ENCODE measurements around the gene DCPS.
"Not testable (repeated sequence)": the region's sequence is repeated elsewhere in the genome, so short reads cannot be mapped to it uniquely, and the experiment has no call there.

Gene DCPS

DNA sequence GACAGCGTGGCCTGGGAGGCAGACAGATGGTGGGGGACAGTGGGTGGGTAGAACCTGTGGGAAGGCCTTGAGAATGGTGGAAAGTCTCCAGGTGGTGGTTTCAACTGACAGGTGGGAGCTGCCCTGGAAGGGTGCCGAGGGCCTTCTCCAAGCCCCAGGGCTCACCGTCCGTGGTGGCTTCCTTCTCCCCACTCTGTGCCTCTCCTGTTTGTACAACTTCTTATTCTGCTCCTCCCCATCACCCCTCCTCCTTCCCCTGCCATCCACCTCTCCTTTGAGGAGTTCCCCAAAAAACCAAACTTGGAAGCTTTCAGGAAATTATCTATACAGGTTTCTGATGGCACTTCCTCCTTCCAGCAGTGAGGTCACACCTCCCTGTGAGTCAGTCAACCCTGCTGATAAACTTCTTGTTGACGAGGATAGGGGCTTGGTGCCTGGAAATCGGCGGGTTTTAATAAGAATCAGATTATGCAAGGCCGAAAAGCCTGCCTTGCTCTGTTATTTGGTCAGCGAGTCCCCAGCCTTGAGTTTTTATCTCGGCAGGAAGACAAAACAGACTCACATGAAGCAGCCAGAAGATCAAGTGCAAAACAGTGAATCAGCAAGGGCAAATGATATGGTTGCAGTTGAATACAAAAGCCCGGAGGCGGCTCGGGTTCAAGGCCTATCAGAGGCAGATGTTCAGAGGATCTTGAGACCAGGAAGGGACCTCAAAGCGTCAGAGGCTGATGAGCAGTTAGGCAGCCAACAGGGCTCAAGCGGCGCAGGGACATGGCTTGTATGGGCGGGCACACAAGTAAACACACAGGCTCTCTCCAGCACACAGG is 42.1 kb downstream of the DCPS start:
- DNase-seq = no peak

DNA sequence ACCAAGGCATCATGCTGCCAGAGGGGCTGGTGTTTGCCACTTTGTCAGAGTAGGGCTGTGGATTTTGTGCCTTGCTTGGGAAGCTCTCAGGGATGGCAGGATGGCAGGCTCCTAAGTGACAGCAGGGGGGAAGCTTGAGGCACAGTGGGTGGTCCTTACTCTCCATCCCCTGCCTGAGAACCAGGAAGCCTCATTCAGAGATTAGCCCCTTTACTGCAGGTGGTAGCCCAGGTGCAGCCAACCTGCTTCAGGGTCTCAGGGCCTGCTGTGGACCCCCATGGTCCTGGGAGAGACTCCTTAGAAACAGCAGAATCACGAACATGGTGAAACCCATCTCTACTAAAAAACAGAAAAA is 42.7 kb downstream of the DCPS start:
- no peak for DNase-seq

DNA sequence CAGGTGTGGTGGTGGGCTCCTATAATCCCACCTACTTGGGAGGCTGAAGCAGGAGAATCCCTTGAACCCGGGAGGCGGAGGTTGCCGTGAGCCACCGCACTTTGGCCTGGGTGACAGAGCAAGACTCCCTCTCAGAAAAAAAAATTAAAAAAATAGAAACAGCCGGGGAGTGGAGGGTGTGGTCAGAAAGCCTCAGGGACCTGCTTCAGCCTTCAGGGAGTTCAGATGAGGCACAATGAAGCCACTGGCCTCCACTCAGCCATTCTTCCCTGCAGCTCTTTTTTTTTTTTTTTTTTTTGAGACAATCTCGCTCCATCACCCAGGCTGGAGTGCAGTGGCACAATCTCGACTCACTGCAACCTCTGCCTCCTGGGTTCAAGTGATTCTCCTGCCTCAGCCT is 43.1 kb downstream of the DCPS start:
- not testable (repeated sequence) for DNase-seq

DNA sequence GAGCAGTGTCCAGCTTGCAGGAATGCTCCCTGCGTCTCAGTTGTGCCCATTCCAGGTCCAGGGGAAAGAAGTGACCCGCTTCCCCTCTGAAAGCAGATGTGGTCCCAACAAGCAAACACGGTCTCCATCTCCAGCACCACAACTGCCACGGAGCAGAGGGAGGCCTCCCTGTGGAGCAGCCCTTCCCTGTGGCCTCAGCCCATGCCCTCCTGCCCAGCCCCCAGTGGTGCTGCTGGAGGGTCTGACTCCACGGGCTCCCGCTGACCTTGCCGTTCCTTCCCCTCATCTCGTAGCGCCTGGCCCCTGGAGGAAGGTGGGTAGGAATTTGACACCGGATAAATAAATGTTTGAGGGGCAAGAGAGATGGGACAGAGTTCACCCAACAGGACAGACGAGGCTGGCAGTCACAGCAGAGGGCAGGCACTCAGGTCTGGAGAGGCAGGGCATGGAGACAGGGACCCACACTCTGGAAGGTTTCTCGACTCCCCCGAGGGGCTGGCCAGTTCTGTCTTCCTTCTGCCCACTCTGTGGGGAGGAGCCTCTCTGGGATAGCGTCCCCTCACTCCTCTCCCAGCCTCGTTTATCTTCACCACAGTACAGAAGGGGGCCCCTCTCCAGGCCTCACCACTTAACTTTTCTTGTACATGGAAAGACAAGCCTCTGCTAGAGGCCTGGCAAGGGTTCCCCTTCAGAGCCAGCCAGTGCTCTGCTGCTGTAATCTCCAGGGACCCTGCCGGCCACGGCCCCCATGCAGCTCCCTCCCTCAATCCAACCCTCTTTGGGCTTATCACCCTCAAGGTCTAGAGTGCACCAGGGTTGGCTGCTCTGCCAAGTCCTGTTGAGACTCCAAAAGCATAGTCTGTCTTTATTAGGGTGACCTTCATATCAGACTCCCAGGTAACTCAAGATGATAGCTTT is 44.1 kb downstream of the DCPS start:
- DNase-seq = no peak

DNA sequence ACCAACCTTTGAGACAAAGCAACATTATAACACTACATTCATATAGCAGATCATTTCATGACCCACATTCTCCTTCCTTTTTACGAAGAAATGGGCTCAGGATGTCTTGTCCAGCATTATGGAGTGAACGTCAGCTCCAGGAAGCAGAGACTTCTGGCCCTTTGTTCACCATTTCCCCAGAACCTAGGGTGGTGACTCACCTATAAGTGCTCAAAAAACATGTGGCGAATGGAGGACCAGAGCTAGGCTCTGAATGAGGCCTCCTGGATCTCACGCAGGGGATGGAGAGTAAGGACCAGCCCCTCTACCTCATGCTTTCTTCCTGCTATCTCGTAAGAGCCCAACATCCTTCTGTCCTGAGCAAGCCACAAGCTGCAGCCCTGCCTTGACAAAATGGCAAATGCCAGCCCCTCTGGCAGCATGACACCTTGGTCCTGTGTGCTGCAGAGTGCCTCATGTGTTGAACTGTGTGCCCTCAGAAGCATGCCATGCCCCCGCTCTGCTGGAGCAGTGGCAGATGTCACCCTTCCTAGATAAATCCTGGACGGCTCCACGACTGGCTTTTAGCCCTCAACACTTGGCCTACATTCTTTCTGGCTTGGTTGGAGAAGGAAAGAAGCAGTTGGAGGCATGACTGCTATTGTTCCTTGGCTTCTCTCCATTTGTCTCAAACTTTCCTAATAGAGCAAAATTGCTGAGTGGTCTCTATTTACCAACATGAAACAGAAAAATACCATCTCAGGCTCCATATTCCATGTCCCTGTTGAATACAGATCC is 45.1 kb downstream of the DCPS start:
- no peak for DNase-seq

DNA sequence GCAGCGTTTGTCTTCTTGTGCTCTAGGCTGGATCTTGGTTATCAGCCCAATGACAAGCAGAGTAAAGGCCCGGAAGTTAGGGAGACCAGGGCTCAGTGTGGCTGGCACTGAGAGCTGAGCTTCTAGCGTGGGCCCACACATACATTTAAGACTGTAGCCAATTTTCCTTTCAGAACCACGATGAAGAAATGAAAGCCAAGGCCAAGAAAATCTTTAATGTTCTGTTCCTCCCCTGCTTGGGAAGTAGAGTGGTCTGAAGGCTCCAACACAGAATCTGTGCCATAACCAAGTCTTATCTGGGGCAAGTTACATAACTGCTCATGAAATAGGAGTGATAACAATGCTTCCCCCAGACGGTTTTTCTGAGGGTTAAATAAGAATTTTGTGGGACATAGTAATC is 47.0 kb downstream of the DCPS start:
- no peak for DNase-seq

DNA sequence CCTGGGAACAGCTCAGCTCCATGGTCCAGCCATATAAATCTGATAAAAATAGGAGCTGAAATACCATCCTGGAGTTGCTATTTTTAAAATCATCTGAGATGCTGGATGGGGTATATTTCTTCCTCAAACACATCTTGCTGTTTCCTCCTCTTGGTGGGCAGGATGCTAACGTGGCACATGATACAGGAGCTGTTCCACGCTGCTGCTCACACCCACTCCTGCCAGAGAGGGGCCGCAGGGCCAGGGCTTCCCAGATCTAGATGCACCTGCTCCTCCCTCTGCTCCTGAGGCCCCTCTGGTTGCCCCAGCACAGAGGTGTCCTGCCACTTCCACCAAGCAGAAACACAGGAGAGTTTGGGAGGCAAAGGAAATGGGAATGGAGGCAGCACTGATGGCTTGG is 48.3 kb downstream of the DCPS start:
- no peak for DNase-seq

DNA sequence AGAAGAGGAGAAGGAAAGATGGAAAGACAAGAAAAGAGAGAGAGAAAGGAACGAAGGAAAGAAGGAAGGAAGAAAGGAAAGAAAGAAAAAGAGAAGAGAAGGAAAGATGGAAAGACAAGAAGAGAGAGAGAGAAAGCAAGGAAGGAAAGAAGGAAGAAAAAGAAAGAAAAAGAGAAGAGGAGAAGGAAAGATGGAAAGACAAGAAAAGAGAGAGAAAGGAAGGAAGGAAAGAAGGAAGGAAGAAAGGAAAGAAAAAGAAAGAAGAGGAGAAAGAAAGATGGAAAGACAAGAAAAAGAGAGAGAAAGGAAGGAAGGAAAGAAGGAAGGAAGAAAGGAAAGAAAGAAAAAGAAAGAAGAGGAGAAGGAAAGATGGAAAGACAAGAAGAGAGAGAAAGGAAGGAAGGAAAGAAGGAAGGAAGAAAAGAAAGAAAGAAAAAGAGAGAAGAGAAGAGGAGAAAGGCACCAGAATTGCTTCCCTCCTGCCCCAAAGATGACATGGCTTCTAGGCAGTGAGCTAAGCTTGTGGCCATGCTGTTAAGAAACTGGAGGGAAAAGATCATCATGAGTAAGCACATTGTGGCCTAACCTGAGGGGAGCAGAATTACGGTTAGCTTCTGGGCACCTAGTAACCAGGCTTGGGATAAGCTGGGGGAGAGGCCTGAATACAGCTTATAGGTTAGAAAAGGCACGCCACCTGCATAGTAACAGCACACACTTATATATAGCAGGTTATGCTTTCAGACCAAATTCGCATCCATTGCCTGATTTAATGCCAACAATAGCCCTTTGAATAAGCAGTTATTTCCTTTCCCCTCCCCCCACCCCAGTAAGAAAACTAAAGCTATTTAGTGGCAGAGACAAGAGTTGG is 49.3 kb downstream of the DCPS start:
- DNase-seq = peak; percentile 40

DNA sequence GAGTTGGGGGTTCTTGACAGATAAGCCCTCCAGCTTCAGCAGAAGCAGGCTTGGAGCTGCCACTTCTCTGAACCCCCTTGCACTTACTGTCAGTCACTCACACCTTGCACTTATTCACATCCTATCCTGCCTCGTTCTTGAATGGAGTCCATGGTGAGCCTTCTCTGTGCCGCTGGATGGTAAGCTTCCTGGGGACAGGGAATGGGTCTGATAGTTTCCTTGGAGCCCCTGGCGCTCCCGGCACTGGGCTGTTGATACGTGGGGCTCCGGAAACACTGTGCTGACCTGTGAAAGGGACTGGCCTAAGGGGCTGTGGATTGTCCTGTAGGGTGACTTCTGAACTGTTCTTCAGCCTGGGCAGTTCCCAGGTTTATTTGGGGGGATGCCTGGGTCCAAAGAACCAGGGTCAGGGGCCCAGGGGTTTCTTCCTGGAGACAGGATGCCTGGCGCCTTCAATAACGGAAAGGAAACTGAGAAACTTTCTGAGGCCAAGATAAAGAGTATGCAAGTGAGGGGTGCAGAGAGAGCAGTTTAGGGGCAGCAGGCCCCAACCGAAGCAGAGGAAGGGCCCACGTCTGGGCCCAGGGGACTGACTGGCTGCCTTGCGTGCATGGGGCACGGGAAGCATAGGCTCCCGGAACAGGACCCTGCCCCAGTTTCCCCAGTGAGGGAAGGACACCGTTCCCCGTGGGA is 50.9 kb downstream of the DCPS start:
- no peak for DNase-seq

DNA sequence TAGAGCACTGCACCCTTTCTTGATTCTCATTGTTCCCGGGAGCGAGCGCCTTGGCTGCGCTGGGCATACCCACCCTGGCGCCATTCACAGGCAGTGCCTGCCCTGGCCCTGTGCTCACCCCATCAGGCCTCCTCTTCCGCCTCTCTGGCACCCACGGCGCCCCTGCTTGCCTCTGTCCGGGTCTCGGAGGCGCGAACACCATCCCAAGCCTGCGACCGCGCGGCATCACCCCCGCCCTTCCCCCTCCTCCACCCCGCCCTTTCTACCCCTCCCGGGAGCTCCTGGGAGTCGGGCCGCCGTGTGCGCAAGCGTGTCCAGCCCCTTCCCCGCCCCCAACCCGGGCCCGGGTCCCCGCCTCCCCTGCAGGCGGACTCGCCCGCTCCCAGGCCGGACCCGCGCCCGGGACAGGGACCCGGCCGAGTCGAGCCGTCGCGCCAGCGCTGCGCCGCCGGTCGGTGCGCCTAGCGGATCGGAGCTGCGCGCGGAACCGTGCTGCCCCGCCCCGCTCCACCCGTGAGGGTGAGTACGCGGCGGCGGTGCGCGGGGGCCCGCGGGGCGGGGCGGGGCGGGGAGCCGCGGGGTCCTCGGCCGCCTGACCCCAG is 51.6 kb downstream of the DCPS start, which contains the start of gene ST3GAL4:
Gene ST3GAL4 (plus strand): TSS at position 363 of the 602 bp plus-strand sequence. CDS start 50,470 bp downstream, outside the sequence.
- DNase-seq = peak; percentile 87

DNA sequence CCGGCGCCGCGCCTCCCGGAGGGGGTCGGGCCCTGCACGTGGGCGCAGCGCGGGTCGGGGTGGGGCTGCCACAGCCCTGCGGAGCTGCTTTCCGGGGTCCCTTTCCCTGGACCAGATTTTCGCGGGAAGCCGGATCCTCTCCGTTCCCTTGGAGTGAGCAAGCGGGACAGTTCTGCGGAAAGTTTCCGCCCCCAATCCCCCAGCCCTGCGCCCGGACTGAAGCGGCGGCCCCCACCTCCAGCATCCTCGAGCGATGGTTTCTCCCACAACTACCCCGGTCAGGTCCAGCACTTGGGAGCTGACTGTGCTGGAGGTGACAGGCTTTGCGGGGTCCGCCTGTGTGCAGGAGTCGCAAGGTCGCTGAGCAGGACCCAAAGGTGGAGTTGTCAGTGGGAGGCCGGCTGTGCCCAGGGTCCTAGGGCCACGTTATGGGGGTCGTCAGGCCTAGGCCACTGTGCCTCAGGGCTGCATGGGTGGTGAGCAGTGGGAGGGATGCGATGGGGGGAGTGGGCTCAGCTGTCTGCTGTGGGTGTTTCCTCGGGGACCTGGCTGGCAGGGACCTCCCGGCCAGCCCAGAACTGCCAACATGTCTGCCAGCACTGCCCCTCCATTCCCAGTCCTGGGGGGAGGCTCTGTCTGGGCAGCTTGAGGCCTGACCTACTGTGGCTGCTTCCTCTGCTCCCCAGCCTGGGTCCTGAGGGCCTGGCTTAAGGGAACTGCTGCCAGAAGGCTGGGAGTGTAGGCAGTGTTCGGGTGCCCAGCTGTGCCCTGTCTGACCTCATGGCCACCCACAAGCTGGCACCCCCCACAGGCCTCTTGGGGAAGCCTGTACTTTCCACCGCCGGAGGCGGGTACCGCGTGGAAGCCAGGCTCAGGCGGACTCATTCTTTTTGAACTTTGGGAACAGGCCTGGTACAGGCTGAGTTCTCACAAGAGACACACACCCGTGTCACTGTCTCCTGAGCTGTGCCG is 52.4 kb downstream of the DCPS start:
- DNase-seq = peak; percentile 36

DNA sequence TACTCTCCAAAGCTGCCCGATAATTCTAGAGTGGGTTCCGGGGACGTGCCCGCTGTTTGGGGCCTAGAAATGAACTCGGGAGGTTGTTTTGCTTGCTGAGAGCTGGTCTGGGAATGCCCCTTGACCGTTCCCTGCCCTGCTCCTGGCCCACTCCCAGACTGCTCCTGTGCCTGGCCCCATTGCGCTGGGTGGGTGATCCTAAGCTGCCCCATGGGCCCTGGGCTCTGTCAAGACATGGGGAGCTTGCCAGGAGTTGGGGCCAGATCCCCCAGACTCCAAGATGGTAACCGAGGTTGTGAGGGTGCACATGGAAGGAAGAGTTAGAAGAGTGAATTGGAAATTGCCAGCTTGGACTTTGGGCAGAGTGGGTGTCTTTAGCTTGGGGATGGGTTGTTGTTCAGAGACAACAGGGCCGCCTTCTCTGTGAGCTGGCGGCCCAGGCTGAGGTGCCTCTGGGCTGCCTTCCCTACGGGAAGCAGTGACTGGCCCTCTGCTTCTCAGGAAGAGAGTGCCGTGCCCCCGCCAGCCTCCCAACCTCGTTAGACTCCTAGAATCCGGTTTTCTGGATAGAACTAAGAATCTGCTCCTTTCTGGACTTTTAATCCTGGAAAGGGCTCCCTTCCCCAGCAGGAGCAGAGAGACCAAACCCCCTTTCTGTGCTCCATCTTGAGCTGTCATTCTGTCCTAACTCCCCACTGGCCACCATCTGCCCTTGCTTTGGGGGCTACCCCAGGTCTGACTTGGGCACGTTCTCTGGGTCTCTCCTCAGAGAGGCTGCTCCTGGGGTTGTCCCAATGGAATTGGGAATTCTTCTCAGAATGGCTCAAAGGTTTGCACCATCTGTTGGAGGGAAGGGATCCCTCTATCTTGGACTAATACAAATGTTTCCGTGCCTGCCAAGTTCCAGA is 53.4 kb downstream of the DCPS start:
- DNase-seq = no peak

DNA sequence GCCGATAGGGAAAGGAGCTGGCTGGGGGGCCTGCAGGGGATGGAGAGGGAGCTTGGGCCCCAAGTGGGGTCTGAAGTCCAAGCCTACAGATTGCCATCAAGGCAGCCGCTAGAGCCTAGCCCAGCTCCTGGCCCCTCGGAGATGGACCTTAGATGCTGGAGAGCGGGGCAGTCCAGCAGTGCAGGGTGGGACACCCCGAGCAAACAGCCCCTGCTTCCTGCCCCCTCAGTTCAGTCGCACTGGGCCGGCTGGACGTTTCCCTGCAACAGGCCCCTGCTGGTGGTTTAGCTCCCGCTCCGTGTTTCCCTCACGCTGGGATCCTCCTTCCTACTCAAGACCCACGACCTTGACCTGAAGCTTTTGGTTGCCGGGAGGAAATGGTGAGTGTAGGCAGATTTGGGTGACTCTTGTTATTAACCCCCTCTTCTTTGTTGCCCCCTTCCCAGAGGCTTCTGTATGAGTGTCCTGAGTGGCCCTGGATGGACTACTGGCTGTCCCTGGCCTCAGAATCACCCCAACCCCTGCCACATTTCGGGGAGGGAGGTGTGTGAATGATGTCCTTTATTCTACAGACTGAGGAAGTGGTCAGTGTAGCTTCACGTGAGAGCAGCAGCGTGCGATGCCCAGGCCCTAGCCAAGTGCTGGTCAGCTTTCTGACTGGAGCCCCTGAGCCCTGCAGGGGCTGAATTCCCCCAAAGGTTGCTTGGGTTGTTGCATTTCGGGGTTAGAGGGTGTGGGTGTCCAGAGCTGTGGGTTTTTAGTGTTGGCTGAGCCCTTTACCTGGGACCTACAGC is 54.3 kb downstream of the DCPS start:
- no peak for DNase-seq

DNA sequence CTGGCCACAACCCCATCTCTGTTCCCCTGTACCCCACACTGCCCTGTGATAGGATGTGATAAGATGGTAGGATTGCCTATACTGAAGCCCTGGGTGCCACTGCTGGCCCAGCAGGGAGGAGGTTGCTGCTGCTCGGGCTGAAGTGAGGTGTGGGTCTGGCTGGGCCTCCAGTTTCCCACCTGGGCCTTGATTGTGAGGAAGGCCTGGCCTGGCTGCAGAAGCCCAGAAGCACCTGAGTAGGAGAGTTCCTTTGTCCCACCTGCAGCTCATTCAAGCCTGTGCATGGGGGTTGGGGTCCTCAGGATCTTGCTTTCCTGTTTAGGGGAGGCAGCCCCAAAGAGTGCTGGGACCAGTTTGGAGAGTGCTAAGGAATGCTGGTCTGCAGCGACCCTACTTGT is 54.9 kb downstream of the DCPS start:
- DNase-seq = no peak

DNA sequence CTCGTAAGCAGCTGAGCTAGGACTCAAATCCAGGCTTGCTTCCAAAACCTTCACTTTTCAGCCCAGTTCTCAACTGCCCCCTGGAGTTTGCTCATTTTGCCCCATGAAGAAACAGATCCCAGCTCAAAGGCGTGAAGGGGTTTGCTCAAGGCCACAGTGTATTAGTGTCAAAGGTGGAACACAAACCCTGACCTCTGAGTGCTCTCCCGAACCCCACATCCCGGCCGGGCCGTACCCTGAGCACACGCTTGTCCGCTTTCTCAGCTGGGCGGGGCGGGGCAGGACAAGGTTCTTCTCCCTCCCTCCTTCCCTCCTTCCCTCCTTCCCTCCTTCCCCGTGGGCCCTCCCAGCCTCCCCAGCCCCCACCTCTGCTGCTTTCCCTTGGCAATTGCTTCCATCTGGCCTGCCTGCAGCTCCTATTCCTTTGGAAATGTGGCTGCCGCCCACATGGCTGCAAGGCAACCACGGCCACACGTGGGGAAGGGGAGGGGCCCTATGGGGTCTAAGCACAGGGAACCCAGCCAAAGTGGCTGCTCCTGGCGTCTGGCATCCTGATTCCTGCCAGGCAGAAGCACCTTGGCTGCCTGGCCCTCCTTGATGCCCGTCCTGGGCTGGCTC is 55.7 kb downstream of the DCPS start:
- no peak for DNase-seq

DNA sequence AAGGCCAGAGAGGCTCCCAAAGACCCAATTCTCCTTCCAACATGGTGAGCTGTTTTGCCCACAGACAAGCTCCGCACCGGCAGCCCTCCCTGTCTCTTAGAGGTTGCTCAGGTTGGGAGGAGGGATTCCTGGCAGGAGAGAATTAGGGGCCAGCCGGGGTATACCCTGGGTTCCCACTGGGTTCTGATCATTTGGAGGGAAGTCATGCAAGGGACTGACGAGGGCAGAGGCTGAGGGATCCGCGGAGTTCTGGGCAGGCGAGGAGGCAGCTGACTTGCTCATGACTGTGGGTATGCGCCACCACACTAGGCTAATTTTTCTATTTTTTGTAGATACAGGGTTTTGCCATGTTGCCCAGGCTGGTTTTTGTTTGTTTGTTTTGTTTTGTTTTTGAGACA is 56.2 kb downstream of the DCPS start:
- no peak for DNase-seq

DNA sequence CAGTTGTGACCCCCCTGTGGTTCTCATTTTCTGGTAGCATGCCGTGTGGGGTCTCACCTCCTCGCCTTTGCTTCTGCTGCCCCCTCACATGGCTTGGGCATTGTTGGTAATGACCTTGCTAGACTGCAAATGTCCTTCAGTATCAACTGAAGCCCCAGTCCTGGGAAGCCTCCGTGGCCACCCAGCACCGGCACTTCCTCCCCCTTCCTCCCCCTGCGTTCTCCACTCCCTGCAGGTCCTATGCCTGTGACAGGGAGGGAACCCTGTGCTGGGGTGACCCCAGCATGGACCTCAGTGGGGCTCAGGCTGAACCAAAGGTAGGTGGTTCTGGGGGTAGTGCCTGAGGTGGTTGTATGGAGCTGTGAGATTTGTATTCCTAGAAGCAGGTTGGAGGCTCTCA is 57.5 kb downstream of the DCPS start:
- no peak for DNase-seq

All from stimulated activated CD4-positive, alpha-beta T cell treated with anti-CD3 and anti-CD28 coated beads, Interleukin-15, amount 100 ng/mL, for 24 hours (primary cell).